SK-N-MC (cell line): ENCODE data around the gene CRK.

ENCODE experiments used
- EZH2 ChIP-seq: fragments of 200-600 bp; sonication (generic); IDR thresholded peaks from one replicate; pipeline ENCODE4 v1.6.1; 2017; ENCODE audit warnings: antibody characterized with exemption
- POLR2AphosphoS5 ChIP-seq: IDR thresholded peaks from 2 replicates; pipeline ENCODE4 v1.6.1; 2012; ENCODE audit warnings: mild to moderate bottlenecking, low read depth, low read length, borderline replicate concordance

GRCh38 chr17:1376061-1376460 is 80.0 kb downstream of the CRK start:
- no peak for TF ChIP-seq EZH2
- no peak for TF ChIP-seq POLR2AphosphoS5
